H9 (cell line): ENCODE results near the gene PCDH9. TPM values are rescaled to one million over a fixed set of nuclear protein-coding genes. Genes with fewer than 3 reads are reported as not detected.

Experiments
- DNase-seq: peaks from one replicate; pipeline ENCODE4 v3.0.0-alpha.2; 2017
- H2AFZ ChIP-seq: one replicate; pipeline ENCODE4 v1.6.1; 2013; ENCODE audit warnings: mild to moderate bottlenecking, low read length, control low read depth, moderate library complexity
- H2AK5ac ChIP-seq: 2 replicates; pipeline ENCODE4 v1.6.1; 2013; ENCODE audit warnings: low read length, control low read depth, mixed read lengths; ENCODE audit not compliant: insufficient read length
- H2BK120ac ChIP-seq: one replicate; pipeline ENCODE4 v1.6.1; 2013; ENCODE audit warnings: low read depth, mild to moderate bottlenecking, low read length, control low read depth, inconsistent platforms; ENCODE audit not compliant: poor library complexity, severe bottlenecking
- H2BK12ac ChIP-seq: 2 replicates; pipeline ENCODE4 v1.6.1; 2013; ENCODE audit warnings: low read length, control low read depth, mixed read lengths, low read depth; ENCODE audit not compliant: insufficient read length
- H2BK15ac ChIP-seq: 2 replicates; pipeline ENCODE4 v1.6.1; 2013; ENCODE audit warnings: low read depth, low read length, control low read depth
- H2BK20ac ChIP-seq: one replicate; pipeline ENCODE4 v1.6.1; 2013; ENCODE audit warnings: low read depth, mild to moderate bottlenecking, low read length, control low read depth, inconsistent platforms; ENCODE audit not compliant: poor library complexity, severe bottlenecking
- H2BK5ac ChIP-seq: 2 replicates; pipeline ENCODE4 v1.6.1; 2013; ENCODE audit warnings: low read length, control low read depth, mixed read lengths; ENCODE audit not compliant: insufficient read length
- H3K14ac ChIP-seq: 2 replicates; pipeline ENCODE4 v1.6.1; 2013; ENCODE audit warnings: low read length, control low read depth; ENCODE audit not compliant: insufficient read depth
- H3K18ac ChIP-seq: 2 replicates; pipeline ENCODE4 v1.6.1; 2013; ENCODE audit warnings: low read depth, mild to moderate bottlenecking, mixed read lengths, low read length, control low read depth; ENCODE audit not compliant: insufficient read length
- H3K23ac ChIP-seq: 2 replicates; pipeline ENCODE4 v1.6.1; 2013; ENCODE audit warnings: low read length, control low read depth, mixed read lengths, low read depth; ENCODE audit not compliant: insufficient read length
- H3K23me2 ChIP-seq: 2 replicates; pipeline ENCODE4 v1.6.1; 2013; ENCODE audit warnings: low read depth, mild to moderate bottlenecking, mixed read lengths, low read length, control low read depth; ENCODE audit not compliant: insufficient read length, poor library complexity, severe bottlenecking
- H3K27ac ChIP-seq: 2 replicates; pipeline ENCODE4 v1.5.1; 2013; ENCODE audit warnings: low read length, control low read depth, mixed read lengths, low read depth; ENCODE audit not compliant: insufficient read length
- H3K27me3 ChIP-seq: 2 replicates; pipeline ENCODE4 v1.6.1; 2013; ENCODE audit warnings: low read length, control low read depth, inconsistent platforms; ENCODE audit not compliant: insufficient read depth
- H3K4ac ChIP-seq: 2 replicates; pipeline ENCODE4 v1.6.1; 2013; ENCODE audit warnings: low read depth, mild to moderate bottlenecking, control low read depth, inconsistent platforms, low read length, moderate library complexity
- H3K4me1 ChIP-seq: 2 replicates; pipeline ENCODE4 v1.6.1; 2013; ENCODE audit warnings: low read length, control low read depth, inconsistent platforms; ENCODE audit not compliant: insufficient read depth
- H3K4me2 ChIP-seq: 2 replicates; pipeline ENCODE4 v1.6.1; 2013; ENCODE audit warnings: low read length, control low read depth, mixed read lengths; ENCODE audit not compliant: insufficient read length, insufficient read depth
- H3K56ac ChIP-seq: 2 replicates; pipeline ENCODE4 v1.6.1; 2013; ENCODE audit warnings: low read depth, mild to moderate bottlenecking, mixed read lengths, low read length, control low read depth; ENCODE audit not compliant: insufficient read length
- H3K79me1 ChIP-seq: 2 replicates; pipeline ENCODE4 v1.6.1; 2013; ENCODE audit warnings: low read depth, mild to moderate bottlenecking, moderate library complexity, low read length, control low read depth, inconsistent platforms; ENCODE audit not compliant: insufficient read depth, poor library complexity, severe bottlenecking
- H3K79me2 ChIP-seq: 2 replicates; pipeline ENCODE4 v1.6.1; 2013; ENCODE audit warnings: low read length, control low read depth, inconsistent platforms; ENCODE audit not compliant: insufficient read depth
- H3K9ac ChIP-seq: 2 replicates; pipeline ENCODE4 v1.6.1; 2013; ENCODE audit warnings: low read length, control low read depth, mixed read lengths; ENCODE audit not compliant: insufficient read length; ENCODE audit errors: extremely low read depth
- H3K9me3 ChIP-seq: one replicate; pipeline ENCODE4 v1.6.1; 2013; ENCODE audit warnings: low read depth, low read length, inconsistent platforms; ENCODE audit not compliant: control insufficient read depth
- H3T11ph ChIP-seq: one replicate; pipeline ENCODE4 v1.6.1; 2013; ENCODE audit warnings: mild to moderate bottlenecking, low read length, control low read depth, inconsistent platforms
- H4K20me1 ChIP-seq: one replicate; pipeline ENCODE4 v1.6.1; 2013; ENCODE audit not compliant: control insufficient read depth, insufficient read length, insufficient read depth
- H4K5ac ChIP-seq: 2 replicates; pipeline ENCODE4 v1.6.1; 2013; ENCODE audit warnings: low read depth, mild to moderate bottlenecking, mixed read lengths, low read length, control low read depth; ENCODE audit not compliant: insufficient read length
- H4K8ac ChIP-seq: replicated peaks from 2 replicates; pipeline ENCODE4 v1.6.1; 2013; ENCODE audit warnings: low read length, control low read depth, mixed read lengths, low read depth; ENCODE audit not compliant: insufficient read length
- H4K91ac ChIP-seq: 2 replicates; pipeline ENCODE4 v1.6.1; 2013; ENCODE audit warnings: low read depth, mild to moderate bottlenecking, moderate library complexity, mixed read lengths, low read length, control low read depth; ENCODE audit not compliant: insufficient read length
- H3K27ac Mint-ChIP-seq, 3 experiments: 2 replicates in 2 of 3; 3 replicates in 1 of 3; pipeline ENCODE4 v1.8.0; 2020 to 2021; ENCODE audit warnings: mixed read lengths in 3 of 3, mild to moderate bottlenecking in 1 of 3, moderate library complexity in 1 of 3
- H3K27me3 Mint-ChIP-seq: 2 replicates; pipeline ENCODE4 v1.8.0; 2021; ENCODE audit warnings: low read depth, mild to moderate bottlenecking, moderate library complexity, mixed read lengths
- H3K36me3 Mint-ChIP-seq, 3 experiments: 2 replicates in 2 of 3; 3 replicates in 1 of 3; pipeline ENCODE4 v1.8.0; 2020 to 2021; ENCODE audit warnings: low read depth in 3 of 3, mixed read lengths in 3 of 3; ENCODE audit not compliant: insufficient read depth in 1 of 3
- H3K4me1 Mint-ChIP-seq, 2 experiments: 2 replicates each; pipeline ENCODE4 v1.8.0; 2020; ENCODE audit warnings: mixed read lengths in 2 of 2
- H3K4me3 Mint-ChIP-seq, 2 experiments: 2 replicates in 1 of 2; 3 replicates in 1 of 2; pipeline ENCODE4 v1.8.0; 2020 to 2021; ENCODE audit warnings: mild to moderate bottlenecking in 2 of 2, mixed read lengths in 2 of 2, moderate library complexity in 1 of 2
- H3K9me3 Mint-ChIP-seq, 2 experiments: 2 replicates in 1 of 2; 3 replicates in 1 of 2; pipeline ENCODE4 v1.8.0; 2020; ENCODE audit warnings: mild to moderate bottlenecking in 2 of 2, mixed read lengths in 2 of 2, moderate library complexity in 1 of 2
- CTCF ChIP-seq: fragments of 200-600 bp; sonication (generic); conservative IDR thresholded peaks from 3 replicates; pipeline ENCODE4 v1.8.0; 2021; ENCODE audit warnings: antibody characterized with exemption, mild to moderate bottlenecking
- WGBS: extraction: QIAGEN DNeasy Blood & Tissue Kit; methylation state at CpG from one replicate; pipeline ENCODE4 v1.1.7; 2013; ENCODE audit warnings: missing lambda C conversion rate, low lambda C conversion rate, mixed read lengths; ENCODE audit not compliant: insufficient read length; ENCODE audit errors: extremely low coverage; 5-methylcytosine and 5-hydroxymethylcytosine counted together
- total RNA-seq: library from RNA; stranded (reverse); gene quantifications from 2 replicates; pipeline ENCODE4 v1.2.1, GENCODE V29; 2021

The PCDH9 gene
- total RNA-seq, 1 experiment from 2014 or later: 0.11 TPM

DNA sequence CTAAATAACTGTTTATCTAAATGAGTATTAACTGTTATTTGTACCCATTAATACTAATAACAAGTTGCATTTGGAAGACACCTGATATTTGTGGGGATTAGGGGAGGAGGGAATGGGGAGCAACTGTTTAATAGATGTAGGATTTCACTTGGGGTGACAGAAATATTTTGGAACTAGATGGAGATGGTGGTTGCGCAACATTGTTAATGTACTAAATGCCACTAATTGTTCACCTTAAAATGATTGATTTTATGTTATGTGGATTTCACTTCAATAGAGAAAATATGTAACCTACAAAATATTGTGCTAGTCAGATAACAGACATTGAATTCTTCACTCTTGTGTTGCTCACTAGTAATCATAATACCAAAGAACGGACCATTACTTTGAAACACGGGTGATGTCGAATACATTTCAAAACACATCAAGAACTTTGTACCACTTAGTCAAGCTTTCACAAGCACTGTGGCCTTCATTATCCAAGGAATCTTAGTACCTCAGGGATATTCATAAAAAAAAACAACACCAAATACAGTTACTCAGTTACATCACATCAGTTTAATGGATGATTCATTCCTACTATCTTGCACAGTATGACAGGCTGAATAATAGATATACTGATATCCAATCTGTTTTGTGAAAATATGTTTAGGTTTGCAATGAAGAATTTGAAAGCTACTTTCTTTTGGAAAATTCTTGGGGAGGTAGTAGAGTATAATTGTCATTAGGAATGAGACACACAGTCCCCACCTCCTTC is 721.8 kb downstream of the PCDH9 start:
- H2BK15ac ChIP-seq: no peak overlapping the region
- H3K36me3 Mint-ChIP-seq: no peaks in the 10 kb centered on the region
- H2AFZ ChIP-seq: no peak overlapping the region
- peaks cover 12 to 16% of the 10 kb centered on the region in 2 experiments for H3K4me1 Mint-ChIP-seq
- no peaks in the 10 kb centered on the region for H3K79me2 ChIP-seq
- no peak overlapping the region for H3T11ph ChIP-seq
- TF ChIP-seq CTCF: no peak
- no peak overlapping the region for H3K18ac ChIP-seq
- no peak overlapping the region for H3K23ac ChIP-seq
- no peak overlapping the region for H4K8ac ChIP-seq
- H3K27me3 Mint-ChIP-seq: no peaks in the 10 kb centered on the region
- no peak overlapping the region for H2AK5ac ChIP-seq
- H3K27ac Mint-ChIP-seq: no peak overlapping the region
- no peak overlapping the region for H3K4me3 Mint-ChIP-seq
- no peak overlapping the region for H2BK5ac ChIP-seq
- no peak overlapping the region for H3K27ac ChIP-seq
- no peaks in the 10 kb centered on the region; a peak in 1 of 5 replicates for H3K9me3 Mint-ChIP-seq
- H4K20me1 ChIP-seq: no peaks in the 10 kb centered on the region
- WGBS: no CpG with 5 or more reads among the region's 4 CpGs
- no peak for DNase-seq
- no peak overlapping the region for H3K9ac ChIP-seq
- H3K23me2 ChIP-seq: no peaks in the 10 kb centered on the region
- no peak overlapping the region for H2BK120ac ChIP-seq
- H4K91ac ChIP-seq: no peak overlapping the region
- no peak overlapping the region for H3K14ac ChIP-seq
- no peaks in the 10 kb centered on the region for H3K9me3 ChIP-seq
- no peak overlapping the region for H2BK12ac ChIP-seq
- H4K5ac ChIP-seq: no peak overlapping the region
- H3K4ac ChIP-seq: no peak overlapping the region
- no peak overlapping the region for H2BK20ac ChIP-seq
- no peaks in the 10 kb centered on the region for H3K27me3 ChIP-seq
- no peaks in the 10 kb centered on the region for H3K79me1 ChIP-seq
- H3K4me1 ChIP-seq: no peaks in the 10 kb centered on the region
- H3K4me2 ChIP-seq: no peak overlapping the region
- H3K56ac ChIP-seq: no peak overlapping the region
